ENCODE results near the gene BBS7. TPM values are rescaled to one million over a fixed set of nuclear protein-coding genes. Genes with fewer than 3 reads are reported as not detected.

BBS7 gene
- total RNA-seq, 1 experiment from 2014 or later = 26.2 TPM

DNA sequence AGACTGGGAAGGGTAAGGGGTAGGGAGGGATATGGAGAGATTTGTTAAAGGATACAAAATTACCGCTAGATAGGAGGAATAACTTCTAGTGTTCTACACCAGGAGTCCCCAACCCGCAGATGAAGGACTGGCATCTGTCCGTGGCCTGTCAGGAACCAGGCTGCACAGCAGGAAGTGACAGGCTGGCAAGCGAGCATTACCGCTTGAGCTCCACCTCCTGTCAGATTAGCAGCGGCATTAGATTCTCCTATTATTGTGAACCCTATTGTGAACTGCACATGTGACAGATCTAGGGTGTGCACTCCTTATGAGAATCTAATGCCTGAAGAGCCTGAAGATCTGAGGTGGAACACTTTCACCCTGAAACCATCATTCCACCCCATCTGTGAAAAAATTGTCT, 27.9 kb upstream of the BBS7 start:
- no peaks in the 10 kb centered on the region for H3K79me2 ChIP-seq (ENCODE audit: insufficient read depth, low read length)
- H4K91ac ChIP-seq (ENCODE audit: insufficient read length, low read depth, low read length) = no peak overlapping the region
- peaks cover 4% of the 10 kb centered on the region; the same call in 1 of the 2 replicates for H3K27me3 Mint-ChIP-seq (ENCODE audit: low read depth)
- H3K56ac ChIP-seq (ENCODE audit: insufficient read length, low read depth, low read length) = no peak overlapping the region
- no peak overlapping the region for H3K27ac ChIP-seq (ENCODE audit: insufficient read length, low read depth, low read length)
- H3K4me2 ChIP-seq (ENCODE audit: insufficient read depth, insufficient read length, low read length) = no peak overlapping the region
- no peak for DNase-seq
- no peaks in the 10 kb centered on the region for H3K36me3 Mint-ChIP-seq (ENCODE audit: insufficient read depth in 1 of 3, low read depth in 3 of 3)
- H2BK12ac ChIP-seq (ENCODE audit: insufficient read length, low read depth, low read length) = no peak overlapping the region
- TF ChIP-seq, protein P1, sequence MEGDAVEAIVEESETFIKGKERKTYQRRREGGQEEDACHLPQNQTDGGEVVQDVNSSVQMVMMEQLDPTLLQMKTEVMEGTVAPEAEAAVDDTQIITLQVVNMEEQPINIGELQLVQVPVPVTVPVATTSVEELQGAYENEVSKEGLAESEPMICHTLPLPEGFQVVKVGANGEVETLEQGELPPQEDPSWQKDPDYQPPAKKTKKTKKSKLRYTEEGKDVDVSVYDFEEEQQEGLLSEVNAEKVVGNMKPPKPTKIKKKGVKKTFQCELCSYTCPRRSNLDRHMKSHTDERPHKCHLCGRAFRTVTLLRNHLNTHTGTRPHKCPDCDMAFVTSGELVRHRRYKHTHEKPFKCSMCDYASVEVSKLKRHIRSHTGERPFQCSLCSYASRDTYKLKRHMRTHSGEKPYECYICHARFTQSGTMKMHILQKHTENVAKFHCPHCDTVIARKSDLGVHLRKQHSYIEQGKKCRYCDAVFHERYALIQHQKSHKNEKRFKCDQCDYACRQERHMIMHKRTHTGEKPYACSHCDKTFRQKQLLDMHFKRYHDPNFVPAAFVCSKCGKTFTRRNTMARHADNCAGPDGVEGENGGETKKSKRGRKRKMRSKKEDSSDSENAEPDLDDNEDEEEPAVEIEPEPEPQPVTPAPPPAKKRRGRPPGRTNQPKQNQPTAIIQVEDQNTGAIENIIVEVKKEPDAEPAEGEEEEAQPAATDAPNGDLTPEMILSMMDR (conservative IDR thresholded peaks at IDR 0.05) = no peak
- H3K4me1 ChIP-seq (ENCODE audit: insufficient read depth, low read length) = no peaks in the 10 kb centered on the region
- no peaks in the 10 kb centered on the region for H3K79me1 ChIP-seq (ENCODE audit: insufficient read depth, low read depth, low read length, poor library complexity, severe bottlenecking)
- no peak overlapping the region for H2AK5ac ChIP-seq (ENCODE audit: insufficient read length, low read length)
- no peak overlapping the region for H3K9ac ChIP-seq (ENCODE audit: extremely low read depth, insufficient read length, low read length)
- no peak overlapping the region for H2BK5ac ChIP-seq (ENCODE audit: insufficient read length, low read length)
- no peak overlapping the region for H3K27ac Mint-ChIP-seq
- H2BK120ac ChIP-seq (ENCODE audit: low read depth, low read length, poor library complexity, severe bottlenecking) = no peak overlapping the region
- no peaks in the 10 kb centered on the region for H4K20me1 ChIP-seq (ENCODE audit: control insufficient read depth, insufficient read depth, insufficient read length)
- no peaks in the 10 kb centered on the region for H3K9me3 Mint-ChIP-seq
- no CpG with 5 or more reads among the region's 6 CpGs for WGBS (ENCODE audit: extremely low coverage, insufficient read length, low lambda C conversion rate)
- no peak overlapping the region for H3T11ph ChIP-seq (ENCODE audit: low read length)
- H2BK15ac ChIP-seq (ENCODE audit: low read depth, low read length) = no peak overlapping the region
- H3K23me2 ChIP-seq (ENCODE audit: insufficient read length, low read depth, low read length, poor library complexity, severe bottlenecking) = no peaks in the 10 kb centered on the region
- no peaks in the 10 kb centered on the region for H3K4me1 Mint-ChIP-seq
- no peak overlapping the region for H3K18ac ChIP-seq (ENCODE audit: insufficient read length, low read depth, low read length)
- no peak overlapping the region for H4K5ac ChIP-seq (ENCODE audit: insufficient read length, low read depth, low read length)
- H2AFZ ChIP-seq (ENCODE audit: low read length) = no peak overlapping the region
- no peak overlapping the region for H4K8ac ChIP-seq (replicated peaks; ENCODE audit: insufficient read length, low read depth, low read length)
- H3K14ac ChIP-seq (ENCODE audit: insufficient read depth, low read length) = no peak overlapping the region
- no peak overlapping the region for H3K23ac ChIP-seq (ENCODE audit: insufficient read length, low read depth, low read length)
- H2BK20ac ChIP-seq (ENCODE audit: low read depth, low read length, poor library complexity, severe bottlenecking) = no peak overlapping the region
- no peaks in the 10 kb centered on the region for H3K9me3 ChIP-seq (ENCODE audit: control insufficient read depth, low read depth, low read length)
- no peaks in the 10 kb centered on the region for H3K27me3 ChIP-seq (ENCODE audit: insufficient read depth, low read length)
- H3K4ac ChIP-seq (ENCODE audit: low read depth, low read length) = no peak overlapping the region
- no peak overlapping the region for H3K4me3 Mint-ChIP-seq
